ENCODE measurements around the gene CASP14.

- TF ChIP-seq BHLHE40 (IDR thresholded peaks at IDR 0.05; ENCODE audit: borderline replicate concordance) (no peak), FOXM1 (IDR thresholded peaks at IDR 0.05; ENCODE audit: borderline replicate concordance) (no peak), SUZ12 (IDR thresholded peaks at IDR 0.05) (no peak), LEF1 (IDR thresholded peaks at IDR 0.05; ENCODE audit: borderline replicate concordance) (no peak), FOXK2 (IDR thresholded peaks at IDR 0.05) (no peak), FOXA1 (IDR thresholded peaks at IDR 0.05) (no peak), SP1 (IDR thresholded peaks at IDR 0.05) (no peak), ZNF384 (IDR thresholded peaks at IDR 0.05) (no peak), CTBP1 (IDR thresholded peaks at IDR 0.05; ENCODE audit: borderline replicate concordance) (no peak), ARNT (IDR thresholded peaks at IDR 0.05) (no peak), L3MBTL2 (conservative IDR thresholded peaks at IDR 0.05) (no peak), HDGF (IDR thresholded peaks at IDR 0.05; ENCODE audit: borderline replicate concordance) (no peak), PKNOX1 (IDR thresholded peaks at IDR 0.05) (no peak), TARDBP (IDR thresholded peaks at IDR 0.05) (no peak)
Measured at GRCh38 chr19:15021286-15022007, 27.8 kb upstream of the CASP14 start.
